PC-3 (cell line): Measurements from ENCODE around the gene TBC1D8. TPM values are rescaled to one million over a fixed set of nuclear protein-coding genes. Genes with fewer than 3 reads are reported as not detected.

Experiments used
- ATAC-seq: fragments of 200-7000 bp; cut with Tn5 transposase; 2 replicates; pipeline ENCODE4 v1.9.1; 2020; ENCODE audit warnings: mild to moderate bottlenecking, moderate library complexity
- BruUV-seq: library from RNA; stranded (reverse); fragments of 400-500 nt; replicated peaks from 2 replicates; lab custom pipeline; 2021; lab: Mats Ljungman, UMichigan
- CTCF ChIA-PET: fragments of 300-600 bp; sonication (Branson Sonifier 250); formaldehyde crosslinking; loops from one replicate; lab custom pipeline; 2022; ENCODE audit warnings: antibody characterized with exemption; lab: Charles Lee
- POLR2A ChIA-PET: fragments of 300-600 bp; sonication (Branson Sonifier 250); formaldehyde crosslinking; loops from one replicate; lab custom pipeline; 2022; ENCODE audit warnings: antibody characterized with exemption; ENCODE audit not compliant: unreplicated experiment; lab: Charles Lee
- DNase-seq: peaks from one replicate; pipeline ENCODE4 v3.0.0-alpha.2; 2015
- H2AFZ ChIP-seq: fragments of 300-600 bp; sonication (generic); 2 replicates; pipeline ENCODE4 v1.6.0; 2016; ENCODE audit warnings: antibody characterized with exemption, low read length
- H3F3A ChIP-seq: fragments of 300-600 bp; sonication (generic); one replicate; pipeline ENCODE4 v1.6.0; 2017; ENCODE audit warnings: antibody characterized with exemption, low read length, control low read depth, mild to moderate bottlenecking; ENCODE audit not compliant: unreplicated experiment
- H3K27ac ChIP-seq: fragments of 300-600 bp; sonication (generic); 2 replicates; pipeline ENCODE4 v1.5.1; 2016; ENCODE audit warnings: mild to moderate bottlenecking, low read length
- H3K27me3 ChIP-seq: fragments of 300-600 bp; sonication (generic); 2 replicates; pipeline ENCODE4 v1.6.1; 2016; ENCODE audit warnings: low read length, mixed read lengths
- H3K36me3 ChIP-seq: fragments of 300-600 bp; sonication (generic); 2 replicates; pipeline ENCODE4 v1.6.1; 2016; ENCODE audit warnings: low read depth, mixed run types, low read length, mixed read lengths
- H3K4me1 ChIP-seq: fragments of 300-600 bp; sonication (generic); 2 replicates; pipeline ENCODE4 v1.5.1; 2016; ENCODE audit warnings: low read length; ENCODE audit not compliant: insufficient read depth
- H3K4me2 ChIP-seq: fragments of 300-600 bp; sonication (generic); 2 replicates; pipeline ENCODE4 v1.6.0; 2016; ENCODE audit warnings: low read length
- H3K4me3 ChIP-seq: fragments of 300-600 bp; sonication (generic); 2 replicates; pipeline ENCODE4 v1.5.1; 2016; ENCODE audit warnings: mild to moderate bottlenecking, low read length, mixed read lengths
- H3K79me2 ChIP-seq: fragments of 300-600 bp; sonication (generic); 2 replicates; pipeline ENCODE4 v1.6.1; 2017; ENCODE audit warnings: low read length, mixed read lengths
- H3K9ac ChIP-seq: fragments of 300-600 bp; sonication (generic); 2 replicates; pipeline ENCODE4 v1.6.0; 2016; ENCODE audit warnings: mild to moderate bottlenecking, low read length
- H3K9me2 ChIP-seq: fragments of 300-600 bp; sonication (generic); replicated peaks from 2 replicates; pipeline ENCODE4 v1.6.1; 2016; ENCODE audit warnings: mixed run types, low read length, mixed read lengths
- H3K9me3 ChIP-seq: fragments of 300-600 bp; sonication (generic); 2 replicates; pipeline ENCODE4 v1.6.1; 2016; ENCODE audit warnings: low read length, mixed read lengths
- H4K20me1 ChIP-seq: fragments of 300-600 bp; sonication (generic); 2 replicates; pipeline ENCODE4 v1.6.1; 2016; ENCODE audit warnings: low read length, mixed read lengths
- EZH2 ChIP-seq: fragments of 300-600 bp; sonication (generic); IDR thresholded peaks from one replicate; pipeline ENCODE4 v1.6.1; 2017; ENCODE audit warnings: antibody characterized with exemption, mild to moderate bottlenecking, low read length; ENCODE audit not compliant: unreplicated experiment
- EZH2phosphoT487 ChIP-seq: fragments of 300-600 bp; sonication (generic); IDR thresholded peaks from 2 replicates; pipeline ENCODE4 v1.6.1; 2018; ENCODE audit warnings: mild to moderate bottlenecking, antibody characterized with exemption, low read length, borderline replicate concordance
- intact Hi-C: fragments of 100-400 bp; cut with micrococcal nuclease; formaldehyde crosslinking; loops from 2 replicates; pipeline ENCODE4 v1.9.0; 2023
- total RNA-seq: library from RNA; depleted of rRNA; stranded (reverse); fragments of >200 nt; gene quantifications from 2 replicates; pipeline ENCODE4 v1.2.3, GENCODE V29; 2014
- TF ChIP-seq, protein P1 (sequence below): fragments of 300-600 bp; sonication (generic); conservative IDR thresholded peaks from 2 replicates; pipeline ENCODE4 v1.5.1; 2017; ENCODE audit warnings: antibody characterized with exemption, low read depth, mild to moderate bottlenecking, low read length

Gene TBC1D8
- total RNA-seq, 1 experiment from 2014 or later = 39.7 TPM

DNA sequence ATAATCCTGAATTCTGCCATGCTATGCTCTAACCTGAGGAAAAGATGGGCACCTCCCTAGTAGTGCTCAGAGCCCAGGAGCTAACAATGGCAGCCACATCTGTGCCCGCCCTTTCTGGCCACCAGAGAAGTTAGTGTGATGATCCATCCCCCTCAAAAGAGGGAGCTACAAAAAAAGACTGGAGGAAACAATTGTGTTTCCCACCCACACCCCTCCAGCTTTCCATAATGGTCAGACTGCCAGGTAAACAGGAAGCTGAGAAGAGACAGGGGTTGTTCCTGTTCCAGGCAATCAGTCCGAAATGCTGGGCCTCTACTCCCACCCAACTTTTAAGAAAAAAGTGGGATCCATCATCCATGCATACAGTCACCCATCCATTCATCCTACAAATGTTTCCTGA lies 3.2 kb downstream of the TBC1D8 start:
- no peaks in the 10 kb centered on the region for H3K9me2 ChIP-seq
- H2AFZ ChIP-seq = no peak overlapping the region
- H3K4me1 ChIP-seq = peaks cover 60% of the 10 kb centered on the region
- H3K36me3 ChIP-seq = peaks cover 11% of the 10 kb centered on the region; the same call in 1 of the 2 replicates
- H3K4me3 ChIP-seq = peak overlapping the region; percentile 94
- POLR2A ChIA-PET = interaction anchor here (0.7 kb wide), 1 partner anchor 461 kb away, joined by 3 read pairs; no protein-coding TSS in a partner anchor
- no peak for DNase-seq
- BruUV-seq = no TSS peak
- no peak overlapping the region for H3K27ac ChIP-seq
- H3K9me3 ChIP-seq = no peaks in the 10 kb centered on the region
- CTCF ChIA-PET = interaction anchor here (0.6 kb wide), 1 partner anchor 135 kb away, joined by 3 read pairs; no protein-coding TSS in a partner anchor
- no peak for TF ChIP-seq EZH2
- H3K27me3 ChIP-seq = no peaks in the 10 kb centered on the region
- no peaks in the 10 kb centered on the region for H3F3A ChIP-seq
- peaks cover 72% of the 10 kb centered on the region for H4K20me1 ChIP-seq
- no peak overlapping the region for H3K9ac ChIP-seq
- H3K4me2 ChIP-seq = peak overlapping the region; percentile 93
- ATAC-seq = no peak
- peaks cover 79% of the 10 kb centered on the region for H3K79me2 ChIP-seq
- intact Hi-C loops = loop anchor here (5.0 kb wide), 1 partner anchor 36 kb away; no protein-coding TSS in a partner anchor

DNA sequence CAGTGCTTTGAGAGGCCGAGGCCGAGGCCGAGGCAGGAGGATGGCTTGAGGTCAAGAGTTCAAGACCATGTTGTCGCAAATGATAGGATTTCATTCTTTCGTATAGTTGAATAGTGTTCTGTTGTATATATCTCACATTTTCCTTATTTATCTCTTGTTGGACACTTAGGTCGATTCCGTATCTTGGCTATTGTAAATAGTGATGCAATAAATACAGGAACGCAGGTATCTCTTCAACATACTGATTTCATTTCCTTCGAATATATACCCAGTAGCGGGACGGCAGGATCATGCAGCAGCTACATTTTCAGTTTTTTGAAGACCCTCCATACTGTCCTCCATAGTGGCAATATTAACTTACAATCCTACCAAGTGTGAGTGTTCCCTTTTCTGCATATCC lies 4.1 kb downstream of the TBC1D8 start:
- Histone ChIP-seq H3K9me2 (no peaks in the 10 kb centered on the region), H3K79me2 (peaks cover 88% of the 10 kb centered on the region), H3K4me2 (no peak overlapping the region), H2AFZ (no peak overlapping the region), H3K36me3 (peaks cover 12% of the 10 kb centered on the region; the same call in 1 of the 2 replicates), H4K20me1 (peaks cover 81% of the 10 kb centered on the region), H3K9ac (no peak overlapping the region), H3K27ac (no peak overlapping the region), H3K4me1 (peaks cover 54% of the 10 kb centered on the region), H3K4me3 (no peak overlapping the region), H3F3A (no peaks in the 10 kb centered on the region), H3K27me3 (no peaks in the 10 kb centered on the region), H3K9me3 (no peaks in the 10 kb centered on the region)
- ChIA-PET POLR2A (no interaction called here), CTCF (no interaction called here)
- ATAC-seq (no peak), DNase-seq (no peak)
- intact Hi-C loops = loop anchor here (5.0 kb wide), 1 partner anchor 35 kb away; no protein-coding TSS in a partner anchor
- no TSS peak for BruUV-seq
- TF ChIP-seq, protein P1, sequence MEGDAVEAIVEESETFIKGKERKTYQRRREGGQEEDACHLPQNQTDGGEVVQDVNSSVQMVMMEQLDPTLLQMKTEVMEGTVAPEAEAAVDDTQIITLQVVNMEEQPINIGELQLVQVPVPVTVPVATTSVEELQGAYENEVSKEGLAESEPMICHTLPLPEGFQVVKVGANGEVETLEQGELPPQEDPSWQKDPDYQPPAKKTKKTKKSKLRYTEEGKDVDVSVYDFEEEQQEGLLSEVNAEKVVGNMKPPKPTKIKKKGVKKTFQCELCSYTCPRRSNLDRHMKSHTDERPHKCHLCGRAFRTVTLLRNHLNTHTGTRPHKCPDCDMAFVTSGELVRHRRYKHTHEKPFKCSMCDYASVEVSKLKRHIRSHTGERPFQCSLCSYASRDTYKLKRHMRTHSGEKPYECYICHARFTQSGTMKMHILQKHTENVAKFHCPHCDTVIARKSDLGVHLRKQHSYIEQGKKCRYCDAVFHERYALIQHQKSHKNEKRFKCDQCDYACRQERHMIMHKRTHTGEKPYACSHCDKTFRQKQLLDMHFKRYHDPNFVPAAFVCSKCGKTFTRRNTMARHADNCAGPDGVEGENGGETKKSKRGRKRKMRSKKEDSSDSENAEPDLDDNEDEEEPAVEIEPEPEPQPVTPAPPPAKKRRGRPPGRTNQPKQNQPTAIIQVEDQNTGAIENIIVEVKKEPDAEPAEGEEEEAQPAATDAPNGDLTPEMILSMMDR = no peak
- no peak for TF ChIP-seq EZH2phosphoT487
- TF ChIP-seq EZH2 = no peak

DNA sequence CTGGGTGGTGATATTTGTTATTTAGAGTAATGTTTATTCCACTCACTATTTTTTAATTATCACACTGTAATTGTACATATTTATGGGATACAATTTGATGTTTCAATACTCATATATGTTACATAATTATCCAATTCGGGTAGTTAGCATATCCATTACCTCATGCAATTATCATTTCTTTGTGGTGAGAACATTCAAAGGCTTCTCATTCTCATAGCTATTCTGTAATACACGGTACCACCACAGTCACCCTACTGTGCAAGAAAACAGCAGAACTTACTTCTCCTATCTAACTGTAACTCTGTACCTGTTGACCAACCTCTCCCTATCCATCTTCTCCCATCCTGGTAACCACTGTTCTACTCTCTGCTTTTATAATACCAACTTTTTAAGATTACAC lies 4.6 kb downstream of the TBC1D8 start:
- peak overlapping the region; percentile 44 for H3K4me2 ChIP-seq
- H4K20me1 ChIP-seq = peaks cover 86% of the 10 kb centered on the region
- no peak overlapping the region for H2AFZ ChIP-seq
- ATAC-seq = no peak
- peak overlapping the region; percentile 7; the same call in 1 of the 2 replicates for H3K4me3 ChIP-seq
- TF ChIP-seq EZH2phosphoT487 = no peak
- TF ChIP-seq EZH2 = no peak
- TF ChIP-seq, protein P1 = no peak
- no peak for DNase-seq
- no peaks in the 10 kb centered on the region for H3K9me3 ChIP-seq
- CTCF ChIA-PET = no interaction called here
- H3F3A ChIP-seq = peaks cover under 1% of the 10 kb centered on the region
- H3K27ac ChIP-seq = no peak overlapping the region
- H3K9me2 ChIP-seq = no peaks in the 10 kb centered on the region
- H3K79me2 ChIP-seq = peaks cover 93% of the 10 kb centered on the region
- BruUV-seq = no TSS peak
- POLR2A ChIA-PET = no interaction called here
- no peak overlapping the region for H3K9ac ChIP-seq
- intact Hi-C loops = loop anchor here (5.0 kb wide), 1 partner anchor 34 kb away; no protein-coding TSS in a partner anchor
- H3K4me1 ChIP-seq = peaks cover 54% of the 10 kb centered on the region
- peaks cover 13% of the 10 kb centered on the region; the same call in 1 of the 2 replicates for H3K36me3 ChIP-seq
- no peaks in the 10 kb centered on the region for H3K27me3 ChIP-seq
